GM21367 (cell line): ENCODE measurements around the gene TACC2.
"Not testable (repeated sequence)": the region's sequence is repeated elsewhere in the genome, so short reads cannot be mapped to it uniquely, and the experiment has no call there.

Experiments used
- ATAC-seq: cut with Tn5 transposase; IDR thresholded peaks from one replicate; pipeline ENCODE4 v1.9.1; 2021; ENCODE audit not compliant: unreplicated experiment

TACC2 gene

GRCh38 chr10:122089311-122090017, 100.5 kb downstream of the TACC2 start:
- no peak for ATAC-seq

GRCh38 chr10:122091722-122092121, 102.8 kb downstream of the TACC2 start:
- no peak for ATAC-seq

- no peak for ATAC-seq
Measured at GRCh38 chr10:122093076-122093475, 104.1 kb downstream of the TACC2 start.

DNA sequence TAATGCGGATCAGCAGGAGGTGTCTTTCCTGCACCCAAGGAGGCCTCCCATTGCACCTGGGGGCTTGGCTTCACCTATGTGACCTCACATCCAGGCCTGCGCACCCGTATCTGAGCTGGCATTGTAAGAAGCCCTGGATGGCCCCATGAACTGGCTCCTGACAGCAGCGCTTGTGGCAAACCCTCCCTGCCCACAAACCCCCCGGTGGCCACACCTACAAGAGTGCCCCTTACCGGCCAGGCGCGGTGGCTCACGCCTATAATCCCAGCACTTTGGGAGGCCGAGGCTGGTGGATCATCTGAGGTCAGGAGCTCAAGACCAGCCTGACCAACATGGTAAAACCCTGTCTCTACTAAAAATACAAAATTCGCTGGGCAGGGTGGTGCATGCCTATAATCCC, 107.2 kb downstream of the TACC2 start:
- ATAC-seq: not testable (repeated sequence)

DNA sequence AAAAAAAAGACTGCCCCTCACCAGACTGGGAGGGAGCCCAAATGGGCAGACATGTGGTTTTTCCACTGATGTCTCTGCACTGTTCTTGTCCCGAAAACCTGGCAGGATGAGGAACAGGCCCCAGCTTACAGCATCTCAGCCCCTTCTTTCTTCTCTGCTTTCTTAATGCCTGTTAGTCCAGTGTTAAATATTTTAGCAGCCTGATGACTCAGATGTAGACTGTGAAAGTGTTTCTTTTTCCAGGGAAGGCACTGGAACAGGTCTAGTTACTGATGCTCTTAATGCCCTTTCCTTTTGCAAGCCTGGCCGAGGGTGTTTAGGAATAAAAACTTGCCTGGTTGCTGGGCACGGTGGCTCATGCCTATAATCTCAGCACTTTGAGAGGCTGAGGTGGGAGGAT, 107.7 kb downstream of the TACC2 start:
- ATAC-seq: no peak

- ATAC-seq: no peak
Measured at GRCh38 chr10:122097935-122098334, 109.0 kb downstream of the TACC2 start.

GRCh38 chr10:122098924-122099323, 110.0 kb downstream of the TACC2 start:
- ATAC-seq: no peak

- no peak for ATAC-seq
Measured at GRCh38 chr10:122099562-122099961, 110.6 kb downstream of the TACC2 start.

- ATAC-seq: no peak
Measured at GRCh38 chr10:122102146-122102868, 113.3 kb downstream of the TACC2 start.

- no peak for ATAC-seq
Measured at GRCh38 chr10:122102869-122103525, 114.0 kb downstream of the TACC2 start.

- no peak for ATAC-seq
Measured at GRCh38 chr10:122103592-122103991, 114.6 kb downstream of the TACC2 start.

DNA sequence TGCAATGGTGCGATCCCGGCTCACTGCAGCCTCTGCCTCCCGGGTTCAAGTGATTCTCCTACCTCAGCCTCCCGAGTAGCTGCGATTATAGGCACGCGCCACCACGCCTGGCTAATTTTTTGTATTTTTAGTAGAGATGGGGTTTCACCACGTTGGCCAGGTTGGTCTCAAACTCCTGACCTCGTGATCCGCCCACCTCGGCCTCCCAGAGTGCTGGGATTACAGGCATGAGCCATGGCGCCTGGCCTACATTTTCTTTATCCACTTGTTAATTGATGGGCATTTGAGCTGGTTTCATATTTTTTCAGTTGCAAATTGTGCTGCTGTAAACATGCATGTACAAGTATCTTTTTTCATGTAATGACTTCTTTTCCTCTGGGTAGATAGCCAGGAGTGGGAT, 119.8 kb downstream of the TACC2 start:
- not testable (repeated sequence) for ATAC-seq

DNA sequence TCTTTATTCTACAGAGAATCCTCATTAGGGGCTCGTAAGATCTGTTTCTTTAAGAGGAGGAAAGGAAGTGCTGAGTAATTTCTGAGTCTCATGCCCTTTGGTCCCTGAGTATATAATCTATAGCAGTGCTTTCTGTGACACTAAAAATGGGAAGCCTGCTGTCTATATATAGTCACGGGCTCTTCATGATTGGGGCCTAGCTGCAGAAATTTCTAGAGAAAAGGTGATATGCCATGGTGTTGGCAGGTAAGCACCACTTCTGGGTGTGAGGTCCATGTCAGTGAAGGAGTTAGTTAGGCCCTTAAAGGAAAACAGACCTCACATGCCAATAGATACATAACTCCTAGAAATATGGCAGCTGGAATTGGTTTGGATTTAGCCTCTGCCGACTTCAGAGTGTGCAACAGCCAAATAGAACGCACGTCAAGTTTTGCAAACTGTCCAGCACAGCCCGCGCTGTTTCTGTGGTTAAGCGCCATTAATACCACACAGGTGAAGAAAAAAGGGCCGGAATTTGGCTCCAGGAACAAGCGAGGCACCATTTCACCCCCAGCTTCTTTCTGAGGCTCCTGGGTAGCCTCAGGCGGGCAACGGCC, 123.2 kb downstream of the TACC2 start:
- ATAC-seq: no peak

DNA sequence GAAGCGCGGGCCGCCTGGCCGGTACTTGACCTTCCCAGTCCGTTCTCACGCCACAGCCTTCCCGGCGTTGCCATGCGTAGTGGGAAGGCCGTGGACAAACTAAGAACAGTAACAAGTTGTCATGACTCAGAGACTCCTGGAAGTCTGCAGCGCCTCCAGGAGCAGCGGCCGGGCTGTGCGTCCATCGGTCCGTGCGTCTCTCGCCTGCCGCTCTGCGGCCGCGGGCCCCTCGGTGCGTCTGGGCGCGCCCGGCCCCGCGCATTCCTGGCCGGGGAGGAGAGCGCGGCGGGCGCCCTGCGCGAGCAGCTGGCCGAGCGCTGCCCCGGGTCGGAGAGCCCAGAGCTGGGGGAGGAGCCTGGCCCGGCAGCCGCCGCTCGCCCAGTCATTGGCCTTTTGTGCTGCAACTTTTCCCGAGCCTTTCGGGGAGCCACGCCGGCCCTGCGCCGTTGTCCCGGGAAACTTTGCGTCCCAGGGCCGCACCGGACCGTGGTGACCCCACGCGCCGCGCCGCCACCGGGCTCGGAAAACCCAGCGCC, 123.7 kb downstream of the TACC2 start:
- ATAC-seq: no peak

GRCh38 chr10:122113161-122113944, 124.4 kb downstream of the TACC2 start:
- ATAC-seq: no peak

DNA sequence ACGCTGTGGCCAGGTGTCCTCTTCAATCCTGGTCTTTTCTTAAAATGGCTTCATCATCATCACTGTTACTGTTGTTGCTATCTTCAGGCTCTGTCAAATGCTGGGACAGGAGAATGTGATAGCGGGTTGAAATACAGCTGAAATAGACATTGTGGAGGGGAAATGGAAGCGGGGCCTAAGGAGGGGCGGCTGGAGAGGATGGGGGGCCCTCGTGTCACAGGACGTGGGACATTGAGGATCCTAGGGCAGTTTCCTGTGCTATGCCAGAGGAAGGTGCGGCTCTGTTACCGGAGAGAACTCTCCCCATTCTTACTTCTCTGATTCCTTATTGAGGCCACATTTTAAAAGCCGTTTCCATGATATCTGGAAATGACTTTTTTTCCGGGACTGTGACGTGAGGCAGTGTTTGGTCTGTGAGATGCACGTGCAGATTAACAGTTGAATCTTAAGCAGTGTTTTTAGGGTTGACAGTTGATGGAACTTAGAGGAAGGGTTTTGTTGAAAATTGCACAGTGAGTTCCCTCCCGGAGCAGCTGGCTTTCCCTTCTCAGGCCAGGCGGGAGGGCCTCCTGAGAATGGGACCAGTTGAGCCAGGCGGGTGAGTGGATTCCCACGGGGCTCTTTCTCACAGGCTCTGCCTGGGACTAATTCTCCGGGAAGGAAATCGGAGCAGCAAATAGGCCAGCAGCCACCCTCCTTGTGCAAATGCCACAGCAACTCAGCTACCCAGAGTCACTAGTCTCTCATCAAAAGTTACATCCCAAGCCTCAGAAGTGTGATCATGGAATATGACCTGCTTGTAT, 125.2 kb downstream of the TACC2 start:
- no peak for ATAC-seq

- ATAC-seq: no peak
Measured at GRCh38 chr10:122115874-122116273, 126.9 kb downstream of the TACC2 start.

DNA sequence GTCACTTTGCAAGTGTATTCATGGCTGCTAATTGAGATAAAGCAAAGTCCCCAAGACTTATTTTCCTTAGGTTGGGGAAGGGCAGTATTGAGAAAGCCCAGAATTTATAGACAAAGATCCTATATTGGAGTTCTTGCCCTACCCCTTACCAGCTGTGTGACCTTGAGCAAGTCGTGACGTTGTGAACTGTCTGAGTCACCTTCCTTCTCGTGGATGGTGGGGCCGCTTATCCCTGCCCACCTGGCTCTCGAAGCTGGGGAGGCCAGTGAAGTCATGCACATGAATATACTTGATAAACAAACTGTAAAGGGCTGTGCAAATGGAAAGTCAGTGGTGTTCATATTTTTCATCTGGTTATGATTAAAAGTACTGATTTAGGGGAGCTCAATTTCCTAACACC, 127.4 kb downstream of the TACC2 start:
- ATAC-seq: no peak

DNA sequence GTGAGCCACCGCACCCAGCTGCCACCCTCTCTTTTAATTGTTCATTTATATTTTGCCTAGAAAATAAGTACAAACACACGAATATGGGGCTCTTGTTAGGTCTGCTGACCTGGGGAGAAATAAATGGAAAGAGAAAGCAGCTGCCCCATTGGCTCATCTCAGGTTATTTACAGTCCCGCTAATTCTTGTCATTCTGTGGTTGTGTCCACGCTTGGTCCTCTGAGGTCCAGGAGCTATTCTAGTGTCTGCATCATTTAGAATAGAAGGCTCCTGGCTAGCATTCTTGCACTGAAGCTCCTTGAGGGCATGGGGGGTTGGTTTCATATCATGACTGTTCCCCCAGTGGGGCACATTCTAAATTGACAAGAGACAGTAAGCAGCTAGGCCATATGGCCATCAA, 128.5 kb downstream of the TACC2 start:
- no peak for ATAC-seq
